ENCODE results near the gene SMIM36.

DNA sequence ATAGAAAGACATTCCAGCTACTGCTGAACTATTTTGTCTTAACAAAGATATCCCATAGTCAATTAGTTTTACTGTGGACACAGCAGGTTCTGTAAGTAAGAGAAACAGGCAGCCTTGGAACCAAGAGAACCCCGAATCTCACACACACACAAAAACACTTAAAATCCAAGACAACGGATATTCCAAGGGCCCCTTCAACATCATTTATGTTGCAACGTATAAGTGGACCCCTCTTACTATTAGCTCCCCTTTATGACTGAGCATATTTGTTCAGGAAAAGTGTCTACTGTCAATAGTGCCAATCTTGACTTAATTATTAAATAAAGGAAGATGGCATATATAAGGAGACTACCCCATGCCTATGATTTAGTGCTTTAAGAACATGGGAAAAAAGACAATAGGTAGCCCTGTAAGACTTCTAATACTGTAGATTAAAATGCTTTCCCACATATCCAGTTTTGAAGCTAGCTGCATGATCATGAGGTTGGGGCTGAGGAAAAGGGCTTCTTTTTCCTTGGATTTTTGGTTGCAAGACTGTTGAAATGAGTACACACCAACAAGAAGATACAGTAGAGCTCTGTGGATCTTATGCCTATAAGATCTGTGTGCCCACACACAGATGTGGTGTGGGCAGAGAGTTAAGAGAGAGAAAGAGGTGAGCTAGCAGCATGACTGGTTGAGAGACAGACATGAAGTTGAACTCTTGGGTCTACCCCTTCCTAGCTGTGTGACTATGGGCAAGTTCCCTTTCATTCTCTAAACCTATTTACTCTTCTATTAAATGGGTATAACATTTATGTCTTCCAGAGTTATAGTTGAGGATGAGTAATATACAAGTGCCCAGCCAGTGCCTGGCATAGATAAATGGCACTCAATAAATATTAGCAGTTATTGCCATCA, 92.6 kb downstream of the SMIM36 start:
- TF ChIP-seq POLR2A (IDR thresholded peaks at IDR 0.05) (no peak), EP300 (IDR thresholded peaks at IDR 0.05) (no peak)
- TF ChIP-seq, protein P1, sequence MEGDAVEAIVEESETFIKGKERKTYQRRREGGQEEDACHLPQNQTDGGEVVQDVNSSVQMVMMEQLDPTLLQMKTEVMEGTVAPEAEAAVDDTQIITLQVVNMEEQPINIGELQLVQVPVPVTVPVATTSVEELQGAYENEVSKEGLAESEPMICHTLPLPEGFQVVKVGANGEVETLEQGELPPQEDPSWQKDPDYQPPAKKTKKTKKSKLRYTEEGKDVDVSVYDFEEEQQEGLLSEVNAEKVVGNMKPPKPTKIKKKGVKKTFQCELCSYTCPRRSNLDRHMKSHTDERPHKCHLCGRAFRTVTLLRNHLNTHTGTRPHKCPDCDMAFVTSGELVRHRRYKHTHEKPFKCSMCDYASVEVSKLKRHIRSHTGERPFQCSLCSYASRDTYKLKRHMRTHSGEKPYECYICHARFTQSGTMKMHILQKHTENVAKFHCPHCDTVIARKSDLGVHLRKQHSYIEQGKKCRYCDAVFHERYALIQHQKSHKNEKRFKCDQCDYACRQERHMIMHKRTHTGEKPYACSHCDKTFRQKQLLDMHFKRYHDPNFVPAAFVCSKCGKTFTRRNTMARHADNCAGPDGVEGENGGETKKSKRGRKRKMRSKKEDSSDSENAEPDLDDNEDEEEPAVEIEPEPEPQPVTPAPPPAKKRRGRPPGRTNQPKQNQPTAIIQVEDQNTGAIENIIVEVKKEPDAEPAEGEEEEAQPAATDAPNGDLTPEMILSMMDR (IDR thresholded peaks at IDR 0.05): no peak
